ENCODE results near the gene AHCYL1.

Gene AHCYL1

DNA sequence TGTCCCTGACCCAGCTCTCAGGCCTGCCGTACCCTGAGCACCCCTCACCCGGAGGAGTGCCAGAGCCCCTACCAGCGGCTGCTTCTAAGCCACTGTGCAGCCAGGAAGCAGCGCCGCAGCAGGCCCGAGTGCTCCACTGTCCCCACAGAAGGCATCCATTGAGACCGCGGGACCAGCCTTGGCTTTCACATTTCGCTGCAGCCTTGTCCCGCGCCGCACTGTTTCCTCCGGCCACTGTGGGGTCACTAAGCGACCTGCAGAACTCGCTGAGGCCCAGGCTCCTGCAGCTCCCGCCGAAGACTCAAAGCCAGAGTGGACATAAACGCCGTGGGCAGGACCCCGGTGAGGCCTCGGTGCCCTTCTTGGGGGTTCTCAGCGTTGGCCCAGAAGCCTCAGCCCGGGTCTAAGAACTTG, 82.9 kb downstream of the AHCYL1 start:
- no peak for DNase-seq (ENCODE audit: low read depth)
- H3K4me3 ChIP-seq (ENCODE audit: low read length): no peak overlapping the region
- TF ChIP-seq, protein P1, sequence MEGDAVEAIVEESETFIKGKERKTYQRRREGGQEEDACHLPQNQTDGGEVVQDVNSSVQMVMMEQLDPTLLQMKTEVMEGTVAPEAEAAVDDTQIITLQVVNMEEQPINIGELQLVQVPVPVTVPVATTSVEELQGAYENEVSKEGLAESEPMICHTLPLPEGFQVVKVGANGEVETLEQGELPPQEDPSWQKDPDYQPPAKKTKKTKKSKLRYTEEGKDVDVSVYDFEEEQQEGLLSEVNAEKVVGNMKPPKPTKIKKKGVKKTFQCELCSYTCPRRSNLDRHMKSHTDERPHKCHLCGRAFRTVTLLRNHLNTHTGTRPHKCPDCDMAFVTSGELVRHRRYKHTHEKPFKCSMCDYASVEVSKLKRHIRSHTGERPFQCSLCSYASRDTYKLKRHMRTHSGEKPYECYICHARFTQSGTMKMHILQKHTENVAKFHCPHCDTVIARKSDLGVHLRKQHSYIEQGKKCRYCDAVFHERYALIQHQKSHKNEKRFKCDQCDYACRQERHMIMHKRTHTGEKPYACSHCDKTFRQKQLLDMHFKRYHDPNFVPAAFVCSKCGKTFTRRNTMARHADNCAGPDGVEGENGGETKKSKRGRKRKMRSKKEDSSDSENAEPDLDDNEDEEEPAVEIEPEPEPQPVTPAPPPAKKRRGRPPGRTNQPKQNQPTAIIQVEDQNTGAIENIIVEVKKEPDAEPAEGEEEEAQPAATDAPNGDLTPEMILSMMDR (conservative IDR thresholded peaks at IDR 0.05; ENCODE audit: low read length): no peak

DNA sequence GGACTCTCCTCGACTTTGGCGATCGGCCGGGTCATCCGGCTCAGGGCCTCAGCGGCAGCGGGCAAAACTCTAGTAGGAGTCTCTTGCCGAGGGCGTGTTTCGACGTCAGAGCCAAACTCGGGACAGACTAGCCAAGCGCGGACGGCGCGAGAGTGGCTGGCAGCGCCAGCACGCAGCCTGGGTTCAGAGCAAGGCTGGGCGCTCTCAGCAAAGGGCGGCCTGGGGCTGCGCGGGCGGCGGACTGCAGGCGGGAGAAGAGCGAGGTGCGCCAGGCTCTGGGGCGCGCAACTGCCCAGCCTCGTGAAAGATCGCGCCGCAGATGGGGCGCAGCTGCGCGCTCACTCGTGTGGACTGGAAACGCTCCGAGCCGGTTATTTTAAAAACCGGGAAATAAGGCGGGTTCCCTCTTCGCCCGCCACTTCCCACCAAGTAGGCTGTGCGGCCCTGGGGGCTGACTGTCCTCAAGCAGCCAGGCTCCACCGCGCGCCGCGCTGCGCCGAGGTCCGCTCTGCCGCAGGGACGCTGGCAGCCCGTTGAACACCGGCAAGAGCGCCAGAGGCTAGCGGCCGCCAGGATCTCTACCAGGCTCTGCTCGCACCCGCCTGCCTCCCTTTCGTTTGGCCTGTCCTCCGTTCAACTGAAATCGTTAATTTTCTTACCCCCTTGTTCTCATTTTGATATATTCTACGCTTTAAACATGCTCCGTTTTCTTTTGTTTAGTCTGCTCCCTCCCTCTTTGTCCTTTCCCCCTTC, 83.5 kb downstream of the AHCYL1 start:
- TF ChIP-seq, protein P1 (conservative IDR thresholded peaks at IDR 0.05; ENCODE audit: low read length): no peak
- H3K4me3 ChIP-seq (ENCODE audit: low read length): no peak overlapping the region
- DNase-seq (ENCODE audit: low read depth): no peak

DNA sequence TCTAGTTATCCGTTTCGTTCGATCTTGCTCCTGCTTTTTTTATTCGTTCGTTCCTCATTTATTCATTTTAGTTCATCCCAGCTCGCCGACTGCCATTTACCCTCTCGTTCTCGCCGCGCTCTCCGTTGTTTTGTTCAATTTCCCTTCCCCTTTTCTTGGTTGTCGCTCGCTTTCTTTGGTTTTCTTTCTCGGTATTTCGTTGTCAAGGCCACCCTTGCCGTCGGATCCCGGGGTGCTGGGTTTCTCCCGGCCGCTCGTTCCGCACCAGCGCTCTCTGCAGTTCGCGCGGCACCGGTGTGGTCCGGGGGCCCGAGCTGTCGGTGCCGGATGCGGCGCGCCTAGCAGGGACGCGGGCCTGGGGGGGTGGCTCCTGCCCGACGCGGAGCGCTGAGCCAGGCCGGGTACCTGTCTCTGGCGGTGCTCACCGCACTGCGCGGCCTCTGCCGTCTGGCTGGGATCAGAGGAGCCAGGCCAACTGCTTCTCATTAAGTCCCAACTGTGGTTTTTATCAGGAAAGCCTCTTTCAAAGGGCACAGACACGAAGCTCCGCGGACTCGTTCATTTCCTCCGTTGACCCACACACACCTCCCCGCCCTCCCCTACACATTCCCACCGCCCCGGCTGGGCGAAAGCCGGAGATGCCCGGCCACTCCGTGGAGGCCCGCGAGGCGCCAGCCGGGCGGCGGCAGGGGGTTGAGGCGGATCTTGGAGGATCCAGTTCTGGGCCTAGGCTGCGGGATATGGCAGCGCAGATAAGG, 84.3 kb downstream of the AHCYL1 start:
- no peak overlapping the region for H3K4me3 ChIP-seq (ENCODE audit: low read length)
- TF ChIP-seq, protein P1 (conservative IDR thresholded peaks at IDR 0.05; ENCODE audit: low read length): no peak
- no peak for DNase-seq (ENCODE audit: low read depth)

DNA sequence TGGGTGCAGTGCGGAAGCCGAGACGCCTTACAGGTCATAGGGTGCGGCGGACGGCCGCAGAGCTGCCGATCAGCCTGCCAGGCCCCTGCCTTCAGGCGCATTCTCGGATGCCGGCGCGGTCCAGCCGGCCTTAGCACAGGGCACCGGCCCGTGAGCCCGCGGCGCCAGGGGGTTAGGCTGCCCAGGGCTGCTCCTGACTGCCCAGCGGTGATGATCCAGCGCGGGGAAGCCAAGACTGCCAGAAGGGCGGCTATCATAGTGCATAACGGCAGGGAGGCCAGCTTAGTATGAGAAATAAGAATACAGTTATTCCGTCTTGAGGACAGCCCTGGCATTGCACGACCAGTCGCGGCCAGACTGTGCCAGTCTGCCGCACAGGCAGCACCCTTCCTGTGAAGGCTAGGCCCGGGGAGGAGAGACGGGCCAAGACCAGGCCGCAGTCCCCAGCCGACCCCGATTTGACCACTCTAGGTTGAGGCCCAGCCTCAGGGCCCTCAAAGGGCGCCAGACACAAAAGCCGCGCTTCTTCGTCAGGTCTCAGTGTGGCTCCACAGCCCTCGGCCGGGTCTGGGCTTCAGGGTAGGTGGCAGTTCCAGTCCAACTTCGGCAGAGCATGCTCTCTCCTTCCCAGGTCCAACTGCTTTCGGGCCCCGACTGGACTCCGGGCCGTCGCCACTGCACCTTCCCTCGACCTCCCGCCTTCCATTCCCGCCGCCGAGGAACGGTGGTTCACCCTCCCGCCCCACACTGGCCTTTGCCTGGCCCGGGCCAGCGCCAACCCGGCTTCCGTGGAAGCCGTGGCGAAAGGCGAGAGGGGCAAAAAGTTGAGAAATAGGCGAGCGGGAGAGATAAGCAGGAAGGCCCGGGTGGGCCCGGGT, 85.1 kb downstream of the AHCYL1 start:
- TF ChIP-seq, protein P1 (conservative IDR thresholded peaks at IDR 0.05; ENCODE audit: low read length): no peak
- DNase-seq (ENCODE audit: low read depth): no peak
- no peak overlapping the region for H3K4me3 ChIP-seq (ENCODE audit: low read length)

DNA sequence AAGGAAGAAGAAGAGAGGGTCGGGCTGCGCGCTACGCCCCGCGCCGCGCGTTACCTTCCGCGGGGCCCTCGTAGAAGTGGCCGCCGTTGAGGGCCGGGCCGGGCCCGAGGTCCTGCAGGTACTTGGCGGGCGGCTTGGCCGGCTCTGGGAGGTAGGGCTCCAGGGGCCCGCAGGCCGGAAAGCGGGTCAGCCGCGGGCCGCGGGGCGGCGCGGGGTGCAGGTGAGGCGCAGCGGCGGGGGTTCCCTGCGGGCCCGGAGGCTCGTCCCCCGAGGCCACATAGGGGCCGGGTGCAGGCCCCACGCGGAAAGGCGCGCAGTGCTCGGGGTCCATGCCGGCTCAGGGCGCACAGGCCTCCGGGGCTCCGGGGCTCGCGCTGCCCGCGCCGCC, 85.7 kb downstream of the AHCYL1 start:
- no peak for DNase-seq (ENCODE audit: low read depth)
- H3K4me3 ChIP-seq (ENCODE audit: low read length): no peak overlapping the region
- TF ChIP-seq, protein P1 (conservative IDR thresholded peaks at IDR 0.05; ENCODE audit: low read length): no peak

DNA sequence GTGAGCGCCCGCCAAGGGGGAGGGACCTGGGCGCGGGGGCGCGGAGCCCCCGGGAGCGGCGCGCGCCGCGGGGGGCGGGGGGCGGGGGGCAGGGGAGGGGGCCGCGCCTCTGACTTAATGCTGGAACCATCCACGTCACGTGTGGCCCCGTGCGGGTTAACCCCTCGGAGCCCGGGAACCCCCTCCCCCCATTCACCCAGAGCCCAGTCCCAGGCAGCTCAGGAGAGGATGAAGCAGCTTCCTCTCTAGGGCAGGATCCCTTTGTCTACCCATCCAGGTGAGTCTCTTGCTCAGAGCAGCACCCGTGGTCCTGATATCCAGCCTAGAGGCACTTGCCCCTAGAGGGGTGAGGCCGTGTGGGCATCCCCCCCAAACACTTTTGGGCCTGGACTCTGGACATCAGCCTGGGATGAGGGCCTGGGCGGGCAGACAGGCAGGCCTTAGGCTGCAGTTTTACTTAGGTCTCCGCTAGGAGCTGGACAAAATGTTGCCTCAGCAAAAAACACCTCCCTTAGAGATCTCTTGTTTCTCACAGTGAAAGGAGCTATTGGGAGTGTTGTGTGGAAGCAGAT, 86.2 kb downstream of the AHCYL1 start, which contains the start of gene ALX3:
Gene ALX3, minus strand, starts transcription at position 2 of the 572 bp plus-strand sequence. CDS start 60 bp downstream, outside the sequence.
- TF ChIP-seq, protein P1 (conservative IDR thresholded peaks at IDR 0.05; ENCODE audit: low read length): no peak
- no peak within 1 kb of the TSS for H3K4me3 ChIP-seq (ENCODE audit: low read length)
- DNase-seq (ENCODE audit: low read depth): no peak

Data from AG10803 (cell line).